ENCODE measurements around the gene PAQR6. TPM values are rescaled to one million over a fixed set of nuclear protein-coding genes. Genes with fewer than 3 reads are reported as not detected.

The PAQR6 gene
- total and polyA plus RNA-seq, 2 of the 8 experiments (the other 6 are each of a cell fraction or from before 2014, with no cell fraction given), result 7.1 to 11.3 TPM

GRCh38 chr1:156200044-156200443 lies 47.8 kb downstream of the PAQR6 start:
- Histone ChIP-seq H3K9ac (replicated peaks in 1 of 4; ENCODE audit: extremely low read depth in 1 of 4, low read depth in 3 of 4, low read length in 3 of 4) (0 out of 7 replicates have a peak overlapping the region, but pooled peaks of 1 of the 4 experiments have one; percentile 1), H4K8ac (ENCODE audit: extremely low read depth, insufficient read depth, low read length) (no peak overlapping the region), H4K91ac (replicated peaks; ENCODE audit: insufficient read length, low read length) (no peak overlapping the region), H3K18ac (ENCODE audit: extremely low read depth, low read length) (no peak overlapping the region), H3K27me3 (replicated peaks in 1 of 4; ENCODE audit: control insufficient read depth in 3 of 4, extremely low read depth in 1 of 4, insufficient read depth in 3 of 4, low read length in 3 of 4) (no peaks in the 10 kb centered on the region), H3K36me3 (ENCODE audit: control insufficient read depth in 2 of 4, insufficient read depth in 4 of 4, low read length in 3 of 4) (peaks cover 4 to 28% (median 9%) of the 10 kb centered on the region in 4 experiments; a peak in 4 of 8 replicates), H3K14ac (ENCODE audit: insufficient read length) (no peak overlapping the region), H2BK20ac (ENCODE audit: low read length) (no peak overlapping the region), H3K79me2 (ENCODE audit: control insufficient read depth in 1 of 2, insufficient read depth in 2 of 2, low read length in 2 of 2) (peaks cover 9 to 50% of the 10 kb centered on the region in 2 experiments), H3K4me3 (ENCODE audit: extremely low read depth in 1 of 4, insufficient read depth in 2 of 4, low read depth in 3 of 4, low read length in 4 of 4) (no peak overlapping the region), H3K9me3 (ENCODE audit: insufficient read depth in 2 of 2, low read depth in 1 of 2, low read length in 1 of 2) (no peaks in the 10 kb centered on the region), H4K5ac (ENCODE audit: insufficient read length, low read depth, low read length) (no peak overlapping the region), H2BK5ac (ENCODE audit: low read depth, low read length) (no peak overlapping the region), H3K56ac (replicated peaks; ENCODE audit: insufficient read length, low read depth, low read length) (no peak overlapping the region), H3K4me2 (ENCODE audit: insufficient read depth in 1 of 2, low read depth in 2 of 2, low read length in 2 of 2) (no peak overlapping the region), H2AFZ (ENCODE audit: low read length) (no peak overlapping the region), H3K4ac (replicated peaks; ENCODE audit: insufficient read length, low read depth, low read length) (no peak overlapping the region), H2BK12ac (ENCODE audit: low read depth, low read length) (no peak overlapping the region), H4K20me1 (replicated peaks in 1 of 2; ENCODE audit: control insufficient read depth in 1 of 2, insufficient read depth in 2 of 2, low read length in 2 of 2) (peaks cover 0 to 8% of the 10 kb centered on the region in 2 experiments), H3K27ac (ENCODE audit: low read depth, low read length) (no peak overlapping the region), H3K23me2 (ENCODE audit: low read depth, low read length) (no peaks in the 10 kb centered on the region), H3K23ac (ENCODE audit: insufficient read length) (no peak overlapping the region), H2AK5ac (ENCODE audit: low read depth, low read length) (no peak overlapping the region), H3K79me1 (ENCODE audit: low read depth, low read length) (peaks cover 16% of the 10 kb centered on the region), H3K4me1 (replicated peaks in 1 of 4; ENCODE audit: control insufficient read depth in 3 of 4, insufficient read depth in 4 of 4, low read length in 3 of 4) (peaks cover 0 to 11% (median 3%) of the 10 kb centered on the region in 4 experiments; a peak in 4 of 7 replicates), H2BK120ac (replicated peaks; ENCODE audit: low read depth, low read length) (no peak overlapping the region), H2BK15ac (ENCODE audit: low read length) (no peak overlapping the region)
- TF ChIP-seq SUZ12 (IDR thresholded peaks at IDR 0.05; ENCODE audit: low read length) (no peak), SP1 (IDR thresholded peaks at IDR 0.05; ENCODE audit: low read depth, low read length) (no peak), TEAD4 (IDR thresholded peaks at IDR 0.05; ENCODE audit: low read depth, low read length) (no peak), ASH2L (IDR thresholded peaks at IDR 0.05; ENCODE audit: low read length) (no peak), GTF2F1 (IDR thresholded peaks at IDR 0.05; ENCODE audit: borderline replicate concordance, low read depth, low read length) (no peak), RXRA (IDR thresholded peaks at IDR 0.05; ENCODE audit: insufficient read depth, low read depth, low read length) (no peak), SP4 (IDR thresholded peaks at IDR 0.05; ENCODE audit: low read length) (no peak), CBX8 (IDR thresholded peaks at IDR 0.05; ENCODE audit: borderline replicate concordance, low read depth, low read length) (no peak), MAFK (IDR thresholded peaks at IDR 0.05; ENCODE audit: low read depth, low read length) (no peak)
- TF ChIP-seq, protein P1, sequence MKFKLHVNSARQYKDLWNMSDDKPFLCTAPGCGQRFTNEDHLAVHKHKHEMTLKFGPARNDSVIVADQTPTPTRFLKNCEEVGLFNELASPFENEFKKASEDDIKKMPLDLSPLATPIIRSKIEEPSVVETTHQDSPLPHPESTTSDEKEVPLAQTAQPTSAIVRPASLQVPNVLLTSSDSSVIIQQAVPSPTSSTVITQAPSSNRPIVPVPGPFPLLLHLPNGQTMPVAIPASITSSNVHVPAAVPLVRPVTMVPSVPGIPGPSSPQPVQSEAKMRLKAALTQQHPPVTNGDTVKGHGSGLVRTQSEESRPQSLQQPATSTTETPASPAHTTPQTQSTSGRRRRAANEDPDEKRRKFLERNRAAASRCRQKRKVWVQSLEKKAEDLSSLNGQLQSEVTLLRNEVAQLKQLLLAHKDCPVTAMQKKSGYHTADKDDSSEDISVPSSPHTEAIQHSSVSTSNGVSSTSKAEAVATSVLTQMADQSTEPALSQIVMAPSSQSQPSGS (IDR thresholded peaks at IDR 0.05; ENCODE audit: low read length), result no peak
- POLR2A ChIA-PET (ENCODE audit: partially characterized antibody), result interaction anchor here (0.6 to 9.5 kb wide), 4 partner anchors 8 to 138 kb away, joined by 3 to 77 read pairs (median 6); partner anchors contain the start of genes CCT3, PMF1 and TSACC
- DNase-seq (ENCODE audit: low read depth in 1 of 2, low spot score in 2 of 2) (no peak), FAIRE-seq (no peak)
- WGBS, 2 experiments (ENCODE audit: extremely low coverage in 1 of 2, insufficient coverage in 1 of 2, insufficient read length in 1 of 2, insufficient replicate concordance in 2 of 2, low coverage in 1 of 2, low lambda C conversion rate in 2 of 2, missing lambda C conversion rate in 1 of 2), result 94% methylated on average over 8 of the region's 8 CpGs; no CpG with 5 or more reads in 1 of the 2 experiments
- CTCF ChIA-PET (ENCODE audit: partially characterized antibody), result interaction anchor here (1.0 to 5.3 kb wide), 5 partner anchors 25 to 54 kb away, joined by 4 to 41 read pairs (median 5); no protein-coding TSS in a partner anchor
